ENCODE measurements around the gene HSF2BP. TPM values are rescaled to one million over a fixed set of nuclear protein-coding genes. Genes with fewer than 3 reads are reported as not detected.

HSF2BP gene
- total and polyA plus RNA-seq, 2 of the 8 experiments (the other 6 are each of a cell fraction or from before 2014, with no cell fraction given), result 0.51 to 0.93 TPM

GRCh38 chr21:43688906-43689305 is 29.6 kb upstream of the HSF2BP start:
- ChIA-PET POLR2A (ENCODE audit: partially characterized antibody) (interaction anchor here (0.9 to 2.5 kb wide), 2 partner anchors 9 to 13 kb away, joined by 3 to 10 read pairs; no protein-coding TSS in a partner anchor), CTCF (ENCODE audit: partially characterized antibody) (interaction anchor here (1.2 to 3.1 kb wide), 2 partner anchors 8 to 39 kb away, joined by 4 to 8 read pairs; no protein-coding TSS in a partner anchor)
- 0 out of 2 replicates have a peak, but pooled peaks cover 2% of the 10 kb centered on the region for H3K79me1 ChIP-seq (ENCODE audit: low read depth, low read length)
- no peak overlapping the region for H2AFZ ChIP-seq (ENCODE audit: low read length)
- no peak for TF ChIP-seq TCF12 (IDR thresholded peaks at IDR 0.05; ENCODE audit: low read depth, low read length)
- no peak for TF ChIP-seq EGR1 (IDR thresholded peaks at IDR 0.05; ENCODE audit: borderline replicate concordance, low read depth, low read length)
- TF ChIP-seq CREB1 (IDR thresholded peaks at IDR 0.05), result no peak
- FAIRE-seq (no peak), DNase-seq (ENCODE audit: low read depth in 1 of 2, low spot score in 2 of 2) (no peak)
- no peak overlapping the region for H3K4me2 ChIP-seq (ENCODE audit: insufficient read depth in 1 of 2, low read depth in 2 of 2, low read length in 2 of 2)
- H3K9me3 ChIP-seq (ENCODE audit: insufficient read depth in 2 of 2, low read depth in 1 of 2, low read length in 1 of 2), result no peaks in the 10 kb centered on the region
- no peak overlapping the region for H3K9ac ChIP-seq (replicated peaks in 1 of 4; ENCODE audit: extremely low read depth in 1 of 4, low read depth in 3 of 4, low read length in 3 of 4)
- H3K18ac ChIP-seq (ENCODE audit: extremely low read depth, low read length), result no peak overlapping the region
- no peak overlapping the region for H3K4me3 ChIP-seq (ENCODE audit: extremely low read depth in 1 of 4, insufficient read depth in 2 of 4, low read depth in 3 of 4, low read length in 4 of 4)
- no peak overlapping the region for H2BK120ac ChIP-seq (replicated peaks; ENCODE audit: low read depth, low read length)
- H2AK5ac ChIP-seq (ENCODE audit: low read depth, low read length), result no peak overlapping the region
- H4K5ac ChIP-seq (ENCODE audit: insufficient read length, low read depth, low read length), result no peak overlapping the region
- no peak overlapping the region for H3K56ac ChIP-seq (replicated peaks; ENCODE audit: insufficient read length, low read depth, low read length)
- H3K79me2 ChIP-seq (ENCODE audit: control insufficient read depth in 1 of 2, insufficient read depth in 2 of 2, low read length in 2 of 2), result no peaks in the 10 kb centered on the region
- H4K20me1 ChIP-seq (replicated peaks in 1 of 2; ENCODE audit: control insufficient read depth in 1 of 2, insufficient read depth in 2 of 2, low read length in 2 of 2), result peaks cover 2 to 10% of the 10 kb centered on the region in 2 experiments
- no peak overlapping the region for H3K14ac ChIP-seq (ENCODE audit: insufficient read length)
- peaks cover 49 to 93% (median 83%) of the 10 kb centered on the region in 4 experiments for H3K36me3 ChIP-seq (ENCODE audit: control insufficient read depth in 2 of 4, insufficient read depth in 4 of 4, low read length in 3 of 4)
- no peaks in the 10 kb centered on the region for H3K27me3 ChIP-seq (replicated peaks in 1 of 4; ENCODE audit: control insufficient read depth in 3 of 4, extremely low read depth in 1 of 4, insufficient read depth in 3 of 4, low read length in 3 of 4)
- 95% methylated on average over 12 of the region's 12 CpGs; no CpG with 5 or more reads in 1 of the 2 experiments for WGBS, 2 experiments (ENCODE audit: extremely low coverage in 1 of 2, insufficient coverage in 1 of 2, insufficient read length in 1 of 2, insufficient replicate concordance in 2 of 2, low coverage in 1 of 2, low lambda C conversion rate in 2 of 2, missing lambda C conversion rate in 1 of 2)
- H2BK15ac ChIP-seq (ENCODE audit: low read length), result no peak overlapping the region
- no peaks in the 10 kb centered on the region for H3K23me2 ChIP-seq (ENCODE audit: low read depth, low read length)
- H3K4me1 ChIP-seq (replicated peaks in 1 of 4; ENCODE audit: control insufficient read depth in 3 of 4, insufficient read depth in 4 of 4, low read length in 3 of 4), result no peaks in the 10 kb centered on the region
- H3K4ac ChIP-seq (replicated peaks; ENCODE audit: insufficient read length, low read depth, low read length), result no peak overlapping the region
- no peak overlapping the region for H4K8ac ChIP-seq (ENCODE audit: extremely low read depth, insufficient read depth, low read length)
- H4K91ac ChIP-seq (replicated peaks; ENCODE audit: insufficient read length, low read length), result no peak overlapping the region
- no peak overlapping the region for H2BK20ac ChIP-seq (ENCODE audit: low read length)
- no peak overlapping the region for H3K27ac ChIP-seq (ENCODE audit: low read depth, low read length)
- H2BK5ac ChIP-seq (ENCODE audit: low read depth, low read length), result no peak overlapping the region
- H2BK12ac ChIP-seq (ENCODE audit: low read depth, low read length), result no peak overlapping the region
- H3K23ac ChIP-seq (ENCODE audit: insufficient read length), result no peak overlapping the region
